HG03095 (cell line): ENCODE measurements around the gene ESPN.
"Not testable (repeated sequence)": the region's sequence is repeated elsewhere in the genome, so short reads cannot be mapped to it uniquely, and the experiment has no call there.

ENCODE experiments used
- ATAC-seq: cut with Tn5 transposase; IDR thresholded peaks from one replicate; pipeline ENCODE4 v1.9.1; 2021; ENCODE audit warnings: moderate library complexity; ENCODE audit not compliant: unreplicated experiment

The ESPN gene

GRCh38 chr1:6477039-6477820 lies 52.7 kb downstream of the ESPN start:
- no peak for ATAC-seq

- ATAC-seq: no peak
These were observed 57.2 kb downstream of the ESPN start for GRCh38 chr1:6481820-6482219.

- ATAC-seq: no peak
These were observed 58.6 kb downstream of the ESPN start for GRCh38 chr1:6483017-6483760.

- ATAC-seq: no peak
These were observed 59.2 kb downstream of the ESPN start for GRCh38 chr1:6483761-6484117.

GRCh38 chr1:6484826-6485167 lies 60.2 kb downstream of the ESPN start:
- ATAC-seq: no peak

- no peak for ATAC-seq
These were observed 60.9 kb downstream of the ESPN start for GRCh38 chr1:6485168-6486101.

GRCh38 chr1:6486433-6487011 lies 61.9 kb downstream of the ESPN start:
- no peak for ATAC-seq

- ATAC-seq: no peak
These were observed 63.4 kb downstream of the ESPN start for GRCh38 chr1:6487804-6488484.

GRCh38 chr1:6488602-6489382 lies 64.2 kb downstream of the ESPN start:
- no peak for ATAC-seq

- no peak for ATAC-seq
These were observed 64.8 kb downstream of the ESPN start for GRCh38 chr1:6489383-6489765.

GRCh38 chr1:6489799-6490180 lies 65.2 kb downstream of the ESPN start:
- ATAC-seq: no peak

- ATAC-seq: no peak
These were observed 65.9 kb downstream of the ESPN start for GRCh38 chr1:6490181-6491080.

- ATAC-seq: no peak
These were observed 66.5 kb downstream of the ESPN start for GRCh38 chr1:6491081-6491449.

- ATAC-seq: no peak
These were observed 66.9 kb downstream of the ESPN start, which contains the start of gene PLEKHG5 for GRCh38 chr1:6491480-6491962. TSS of gene PLEKHG5 (minus strand) at chr1:6491667. CDS start at chr1:6477571, 14,096 bp downstream.

- no peak for ATAC-seq
These were observed 67.4 kb downstream of the ESPN start for GRCh38 chr1:6491966-6492365.

- ATAC-seq: not testable (repeated sequence)
These were observed 69.3 kb downstream of the ESPN start for GRCh38 chr1:6493834-6494223.

GRCh38 chr1:6494627-6495026 lies 70.1 kb downstream of the ESPN start:
- ATAC-seq: no peak

GRCh38 chr1:6495041-6495441 lies 70.5 kb downstream of the ESPN start:
- ATAC-seq: no peak
